Inferior parietal cortex (tissue), 1 donor: ENCODE measurements around the gene MIF4GD.

ENCODE experiments used
- DNase-seq: peaks from one replicate; pipeline ENCODE4 v3.0.0-alpha.2; 2016; ENCODE audit errors: extremely low spot score

MIF4GD gene

GRCh38 chr17:75237100-75238014 is 33.7 kb downstream of the MIF4GD start:
- DNase-seq, result no peak

GRCh38 chr17:75232786-75233185 is 38.2 kb downstream of the MIF4GD start:
- DNase-seq, result no peak

GRCh38 chr17:75231741-75232464 is 39.1 kb downstream of the MIF4GD start:
- no peak for DNase-seq

GRCh38 chr17:75231071-75231470 is 40.0 kb downstream of the MIF4GD start:
- no peak for DNase-seq

- no peak for DNase-seq
Measured at GRCh38 chr17:75228847-75229246, 42.2 kb downstream of the MIF4GD start.

- DNase-seq, result no peak
Measured at GRCh38 chr17:75228305-75228704, 42.7 kb downstream of the MIF4GD start.

- no peak for DNase-seq
Measured at GRCh38 chr17:75227729-75228128, 43.3 kb downstream of the MIF4GD start.

GRCh38 chr17:75225016-75225415 is 46.0 kb downstream of the MIF4GD start:
- DNase-seq, result no peak

- DNase-seq, result no peak
Measured at GRCh38 chr17:75219815-75220214, 51.2 kb downstream of the MIF4GD start.

GRCh38 chr17:75218131-75218530 is 52.9 kb downstream of the MIF4GD start:
- no peak for DNase-seq
